ENCODE results near the gene FAM124A. TPM values are rescaled to one million over a fixed set of nuclear protein-coding genes. Genes with fewer than 3 reads are reported as not detected.

Gene FAM124A
- total RNA-seq, 2 experiments from 2014 or later: not detected

DNA sequence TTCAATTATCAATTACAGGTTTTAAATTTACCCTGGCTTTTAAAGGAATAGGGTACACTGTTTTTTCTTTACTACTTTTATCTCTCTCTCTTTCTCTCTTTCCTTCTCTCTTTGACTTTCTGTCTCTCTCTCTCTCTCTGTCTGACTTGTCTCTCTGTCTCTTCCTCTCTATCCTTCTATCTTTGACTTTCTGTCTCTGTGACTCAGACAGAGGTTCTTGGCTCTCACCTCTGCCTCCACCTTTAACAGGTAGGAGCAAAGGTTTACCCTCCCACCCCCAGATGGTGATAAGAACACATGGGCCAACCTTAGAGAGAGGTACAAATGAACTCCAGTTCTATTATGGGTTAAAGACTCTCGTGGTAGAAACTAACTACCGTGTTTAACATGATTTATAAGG, 20.3 kb upstream of the FAM124A start:
- no peaks in the 10 kb centered on the region for H3K9me3 Mint-ChIP-seq (ENCODE audit: insufficient read depth)
- ChIA-PET CTCF (interaction anchor here (1.3 kb wide), 1 partner anchor 76 kb away, joined by 3 read pairs; no protein-coding TSS in a partner anchor), POLR2A (no interaction called here)
- peaks cover 17% of the 10 kb centered on the region for H3K27me3 Mint-ChIP-seq (ENCODE audit: low read depth)
- no peak overlapping the region for H3K27ac Mint-ChIP-seq
- DNase-seq: no peak
- no peak overlapping the region for H3K4me3 Mint-ChIP-seq
- no peak for ATAC-seq
- H3K4me1 Mint-ChIP-seq (ENCODE audit: low read depth): no peaks in the 10 kb centered on the region
- H3K36me3 Mint-ChIP-seq (ENCODE audit: low read depth): no peaks in the 10 kb centered on the region

DNA sequence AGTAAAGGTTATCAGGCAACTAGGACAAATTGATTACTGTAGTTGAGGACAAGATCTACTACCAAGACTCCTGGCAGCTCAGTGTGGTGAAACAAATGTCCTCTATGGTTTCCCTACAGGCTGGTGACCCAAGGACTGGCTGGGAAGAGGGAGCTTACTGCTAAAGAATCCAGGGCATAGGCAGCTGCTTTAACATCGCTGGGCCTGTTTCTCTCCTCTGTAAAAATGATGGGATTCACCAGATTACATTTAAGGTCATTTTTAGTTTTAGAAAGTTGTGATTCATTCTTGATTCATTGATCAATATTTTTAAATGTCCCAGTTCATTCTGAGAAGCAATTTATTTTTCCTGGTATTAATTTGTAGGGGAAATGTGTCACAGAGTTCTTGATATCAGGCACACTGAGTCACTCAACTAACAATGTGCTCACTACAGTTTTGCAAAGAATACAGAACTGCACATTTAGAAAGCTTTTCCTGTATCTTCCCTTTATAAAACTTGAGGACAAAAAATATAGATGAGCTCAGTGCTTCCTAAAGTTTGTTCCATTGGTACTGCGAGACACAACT, 19.6 kb upstream of the FAM124A start:
- no peaks in the 10 kb centered on the region for H3K4me1 Mint-ChIP-seq (ENCODE audit: low read depth)
- H3K4me3 Mint-ChIP-seq: no peak overlapping the region
- no peak for DNase-seq
- H3K9me3 Mint-ChIP-seq (ENCODE audit: insufficient read depth): no peaks in the 10 kb centered on the region
- H3K36me3 Mint-ChIP-seq (ENCODE audit: low read depth): no peaks in the 10 kb centered on the region
- H3K27me3 Mint-ChIP-seq (ENCODE audit: low read depth): peaks cover 21% of the 10 kb centered on the region
- ATAC-seq: no peak
- POLR2A ChIA-PET: no interaction called here
- H3K27ac Mint-ChIP-seq: no peak overlapping the region
- CTCF ChIA-PET: interaction anchor here (1.3 kb wide), 1 partner anchor 77 kb away, joined by 3 read pairs; no protein-coding TSS in a partner anchor

DNA sequence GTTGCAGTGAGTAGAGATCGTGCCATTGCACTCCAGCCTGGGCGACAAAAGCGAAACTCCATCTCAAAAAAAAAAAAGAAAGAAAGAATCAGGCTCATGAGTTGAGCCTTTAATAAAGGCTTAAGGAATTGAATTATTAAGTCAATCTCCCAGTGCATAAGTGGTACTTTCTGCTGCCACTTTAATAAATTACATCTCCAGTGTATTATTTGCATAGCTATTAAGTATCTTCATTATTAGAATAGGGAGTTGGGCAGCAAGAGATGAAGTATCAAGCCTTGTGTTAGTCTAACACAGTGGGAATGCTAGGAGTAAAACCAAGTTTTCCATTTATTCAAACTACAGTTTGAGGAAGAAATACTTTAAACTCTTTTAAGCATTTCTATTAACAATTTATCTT, 15.6 kb upstream of the FAM124A start:
- ATAC-seq (no peak), DNase-seq (no peak)
- Mint-ChIP-seq H3K4me3 (no peak overlapping the region), H3K36me3 (ENCODE audit: low read depth) (no peaks in the 10 kb centered on the region), H3K27ac (no peak overlapping the region), H3K27me3 (ENCODE audit: low read depth) (peaks cover 38% of the 10 kb centered on the region), H3K9me3 (ENCODE audit: insufficient read depth) (no peaks in the 10 kb centered on the region), H3K4me1 (ENCODE audit: low read depth) (no peaks in the 10 kb centered on the region)
- ChIA-PET CTCF (no interaction called here), POLR2A (no interaction called here)

DNA sequence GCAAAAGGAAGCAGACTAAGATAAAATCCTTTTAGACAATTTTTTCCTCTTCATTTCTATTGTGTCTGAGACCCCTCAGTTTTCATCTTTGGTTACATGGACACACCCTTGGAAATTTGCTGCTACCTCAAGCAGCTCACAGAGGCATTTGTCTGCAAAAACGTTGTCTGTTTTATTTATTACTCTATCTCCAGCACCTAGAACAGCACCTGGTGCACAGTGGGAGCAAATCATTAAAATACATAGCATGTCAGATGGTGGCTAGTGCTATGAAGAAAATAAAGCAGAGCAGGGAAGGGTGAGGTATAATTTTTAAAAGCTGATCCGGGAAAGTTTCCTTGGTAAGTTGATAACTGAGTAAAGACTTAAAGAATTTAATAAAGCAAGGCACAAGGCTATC, 14.3 kb upstream of the FAM124A start:
- CTCF ChIA-PET: no interaction called here
- H3K27me3 Mint-ChIP-seq (ENCODE audit: low read depth): peaks cover 45% of the 10 kb centered on the region
- ATAC-seq: no peak

DNA sequence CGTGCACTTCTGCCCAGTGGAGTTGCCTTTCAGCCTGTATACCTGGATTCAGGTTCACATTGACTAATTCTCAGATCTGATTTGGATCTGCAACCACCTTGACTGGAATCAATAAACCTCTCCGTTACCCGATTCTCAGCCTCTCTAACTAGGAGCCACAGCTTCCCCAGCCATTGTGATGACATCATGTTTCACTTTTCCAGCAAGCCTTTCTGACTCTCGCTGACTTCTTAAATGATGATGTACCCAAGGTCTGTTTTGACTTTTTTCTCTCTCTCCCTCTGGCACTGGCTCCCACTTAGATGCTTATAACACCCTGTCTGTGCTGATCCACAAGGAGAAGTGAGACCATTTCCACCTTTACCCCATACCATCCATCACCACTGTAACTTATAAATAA, 13.5 kb upstream of the FAM124A start:
- Mint-ChIP-seq H3K27ac (no peak overlapping the region), H3K9me3 (ENCODE audit: insufficient read depth) (no peaks in the 10 kb centered on the region), H3K27me3 (ENCODE audit: low read depth) (peaks cover 39% of the 10 kb centered on the region), H3K36me3 (ENCODE audit: low read depth) (no peaks in the 10 kb centered on the region), H3K4me3 (no peak overlapping the region), H3K4me1 (ENCODE audit: low read depth) (no peaks in the 10 kb centered on the region)
- ATAC-seq (no peak), DNase-seq (no peak)
- ChIA-PET POLR2A (no interaction called here), CTCF (no interaction called here)

More for the DNA sequence above, 14.3 kb upstream of the FAM124A start:
- Mint-ChIP-seq H3K9me3 (ENCODE audit: insufficient read depth) (no peaks in the 10 kb centered on the region), H3K36me3 (ENCODE audit: low read depth) (no peaks in the 10 kb centered on the region), H3K27ac (no peak overlapping the region), H3K4me1 (ENCODE audit: low read depth) (no peaks in the 10 kb centered on the region), H3K4me3 (no peak overlapping the region)
- no peak for DNase-seq
- POLR2A ChIA-PET: no interaction called here

DNA sequence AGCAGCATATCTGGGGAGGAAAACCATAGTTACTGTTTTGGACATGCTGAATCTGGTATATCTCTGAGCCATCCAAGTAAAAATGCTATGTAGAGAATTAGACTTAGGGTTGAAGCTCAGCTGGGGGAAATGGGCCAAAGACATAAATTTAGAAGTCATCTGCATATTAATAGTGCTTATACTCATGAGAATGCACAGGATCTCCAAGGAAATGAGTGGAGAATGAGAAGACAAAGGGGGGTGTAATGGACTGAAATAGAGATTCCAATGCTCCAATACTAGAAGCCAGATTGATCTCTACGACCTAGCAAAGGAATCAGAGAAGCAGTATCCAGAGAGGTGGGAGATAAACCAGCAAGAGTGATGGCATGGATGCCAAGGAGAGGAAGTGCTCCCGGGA, 10.3 kb upstream of the FAM124A start:
- no peaks in the 10 kb centered on the region for H3K4me1 Mint-ChIP-seq (ENCODE audit: low read depth)
- no peak for ATAC-seq
- H3K4me3 Mint-ChIP-seq: no peak overlapping the region
- CTCF ChIA-PET: no interaction called here
- no peaks in the 10 kb centered on the region for H3K36me3 Mint-ChIP-seq (ENCODE audit: low read depth)
- DNase-seq: no peak
- no peak overlapping the region for H3K27ac Mint-ChIP-seq
- POLR2A ChIA-PET: no interaction called here
- peaks cover 48% of the 10 kb centered on the region for H3K27me3 Mint-ChIP-seq (ENCODE audit: low read depth)
- H3K9me3 Mint-ChIP-seq (ENCODE audit: insufficient read depth): no peaks in the 10 kb centered on the region

DNA sequence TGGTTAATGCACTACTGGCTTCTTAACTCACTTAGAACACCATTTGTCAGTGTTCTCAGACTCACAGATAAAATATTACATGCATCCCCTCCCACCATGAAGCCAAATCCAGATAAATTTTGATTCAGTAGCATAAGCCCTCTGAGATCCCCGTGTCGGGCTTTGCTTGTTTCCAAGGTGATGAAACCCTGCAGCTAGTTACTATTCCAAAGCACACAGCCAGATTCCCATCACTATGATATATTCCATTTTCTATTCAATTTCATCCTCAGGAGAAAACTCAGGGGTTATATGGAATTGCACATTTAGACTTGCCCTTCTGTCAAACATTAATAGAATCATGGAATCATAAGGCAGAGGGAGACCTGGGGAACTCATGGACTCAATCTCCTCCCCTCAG, 9.4 kb upstream of the FAM124A start:
- H3K4me1 Mint-ChIP-seq (ENCODE audit: low read depth): no peaks in the 10 kb centered on the region
- peaks cover 42% of the 10 kb centered on the region for H3K27me3 Mint-ChIP-seq (ENCODE audit: low read depth)
- no peaks in the 10 kb centered on the region for H3K36me3 Mint-ChIP-seq (ENCODE audit: low read depth)
- POLR2A ChIA-PET: no interaction called here
- ATAC-seq: no peak
- DNase-seq: no peak
- CTCF ChIA-PET: no interaction called here
- H3K9me3 Mint-ChIP-seq (ENCODE audit: insufficient read depth): no peaks in the 10 kb centered on the region
- no peak overlapping the region for H3K4me3 Mint-ChIP-seq
- H3K27ac Mint-ChIP-seq: no peak overlapping the region

DNA sequence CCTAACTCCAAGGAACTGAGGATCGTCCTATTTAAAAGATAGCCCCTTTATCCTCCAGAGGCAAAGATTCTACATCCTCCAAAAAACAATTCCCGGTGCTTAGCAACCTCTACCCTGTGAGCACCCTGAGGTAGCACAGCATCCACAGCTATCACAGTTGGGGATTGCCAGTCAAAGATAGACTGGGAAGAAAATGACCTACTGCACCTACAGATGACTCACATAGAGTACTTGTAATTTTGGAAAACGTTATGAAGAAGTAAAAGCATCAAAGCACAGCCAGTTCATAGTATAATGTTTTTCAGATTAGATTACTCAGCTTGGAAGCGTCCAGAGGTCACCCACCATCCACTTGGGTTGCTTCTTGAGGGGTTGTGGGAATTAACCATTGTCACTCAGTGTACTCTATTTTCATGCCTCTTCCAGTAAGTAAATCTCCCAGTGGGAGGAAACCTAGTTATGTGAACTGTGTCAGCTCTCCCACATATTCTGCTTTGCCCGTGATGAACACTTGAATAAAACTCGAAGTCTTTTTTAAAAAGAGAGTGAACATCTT, 8.9 kb upstream of the FAM124A start:
- CTCF ChIA-PET: interaction anchor here (0.5 to 0.9 kb wide), 2 partner anchors 10 to 68 kb away, joined by 3 read pairs; no protein-coding TSS in a partner anchor

DNA sequence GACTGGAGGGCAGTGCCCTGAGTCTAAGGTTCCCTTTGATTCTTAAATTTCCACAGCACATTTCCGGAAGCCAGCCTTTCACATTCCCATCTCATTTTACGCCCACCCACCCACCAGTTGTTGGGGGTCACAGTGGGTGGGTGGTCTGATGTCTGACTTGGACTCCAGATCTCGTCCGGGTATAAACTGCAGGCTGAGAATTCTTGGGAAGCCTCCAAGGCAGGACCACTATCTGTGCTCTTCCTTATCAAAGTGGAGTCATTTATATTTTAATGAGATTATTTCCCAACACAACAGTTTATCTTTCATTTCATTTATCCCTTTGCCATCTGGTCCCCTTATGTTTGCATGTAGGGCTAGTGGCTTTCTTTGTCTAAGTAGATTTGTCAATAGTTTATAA, 3.6 kb upstream of the FAM124A start:
- Mint-ChIP-seq H3K27me3 (ENCODE audit: low read depth) (peaks cover 44% of the 10 kb centered on the region), H3K36me3 (ENCODE audit: low read depth) (no peaks in the 10 kb centered on the region), H3K4me1 (ENCODE audit: low read depth) (peaks cover 4% of the 10 kb centered on the region), H3K27ac (no peak overlapping the region), H3K9me3 (ENCODE audit: insufficient read depth) (no peaks in the 10 kb centered on the region), H3K4me3 (no peak overlapping the region)
- DNase-seq (no peak), ATAC-seq (no peak)
- ChIA-PET POLR2A (no interaction called here), CTCF (interaction anchor here (3.0 kb wide), 1 partner anchor 68 kb away, joined by 14 read pairs; no protein-coding TSS in a partner anchor)

More for the DNA sequence above, 8.9 kb upstream of the FAM124A start:
- Mint-ChIP-seq H3K27ac (no peak overlapping the region), H3K27me3 (ENCODE audit: low read depth) (peaks cover 39% of the 10 kb centered on the region), H3K4me1 (ENCODE audit: low read depth) (no peaks in the 10 kb centered on the region), H3K9me3 (ENCODE audit: insufficient read depth) (no peaks in the 10 kb centered on the region), H3K36me3 (ENCODE audit: low read depth) (no peaks in the 10 kb centered on the region), H3K4me3 (no peak overlapping the region)
- no peak for ATAC-seq
- no peak for DNase-seq
- POLR2A ChIA-PET: no interaction called here

DNA sequence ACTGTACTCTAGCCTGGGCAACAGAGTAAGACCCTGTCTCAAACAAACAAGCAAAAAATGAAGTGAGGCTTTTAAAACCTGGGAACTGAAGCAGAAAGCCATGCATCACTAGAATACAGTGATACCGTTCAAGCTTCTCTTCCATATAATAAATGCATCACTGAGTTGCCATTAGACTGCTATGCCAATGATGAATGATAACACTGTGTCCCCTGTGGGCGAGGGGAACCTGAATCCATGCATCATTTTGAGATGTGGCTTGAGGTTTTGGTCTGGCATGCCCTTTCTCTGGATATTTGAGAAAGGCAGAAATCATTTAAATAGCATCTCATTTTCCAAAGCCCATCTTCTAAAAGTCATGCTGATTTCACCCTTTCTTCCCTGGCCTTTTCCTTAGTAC, 1.5 kb upstream of the FAM124A start:
- Mint-ChIP-seq H3K4me3 (no peak overlapping the region), H3K36me3 (ENCODE audit: low read depth) (no peaks in the 10 kb centered on the region), H3K4me1 (ENCODE audit: low read depth) (peaks cover 4% of the 10 kb centered on the region), H3K27me3 (ENCODE audit: low read depth) (peaks cover 48% of the 10 kb centered on the region), H3K9me3 (ENCODE audit: insufficient read depth) (no peaks in the 10 kb centered on the region), H3K27ac (no peak overlapping the region)
- ChIA-PET CTCF (interaction anchor here (0.7 to 3.0 kb wide), 2 partner anchors 66 to 68 kb away, joined by 3 to 14 read pairs; no protein-coding TSS in a partner anchor), POLR2A (no interaction called here)
- DNase-seq (no peak), ATAC-seq (no peak)

DNA sequence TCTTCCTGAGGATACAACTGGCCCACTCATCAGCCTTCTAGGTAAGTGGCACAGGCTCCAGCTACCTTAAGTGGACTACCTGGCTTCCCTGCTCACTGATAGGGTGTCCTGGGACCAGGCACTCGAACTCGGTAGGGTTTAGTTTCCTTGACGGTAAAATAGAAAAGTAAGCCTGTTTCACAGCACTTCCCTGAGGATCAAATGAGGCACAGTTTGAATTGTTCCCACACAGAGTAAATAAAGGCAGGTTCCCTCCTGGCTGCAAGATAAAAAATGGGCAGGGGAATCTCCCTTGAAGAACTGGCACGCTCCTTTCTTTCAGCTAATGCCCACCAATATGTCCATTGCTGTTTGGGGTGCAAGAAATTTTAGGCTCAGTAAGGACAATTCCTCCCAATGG, 1.1 kb upstream of the FAM124A start:
- ATAC-seq (no peak), DNase-seq (no peak)
- H3K4me3 Mint-ChIP-seq: peak overlapping the region; percentile 70
- H3K27ac Mint-ChIP-seq: no peak overlapping the region
- no peaks in the 10 kb centered on the region for H3K9me3 Mint-ChIP-seq (ENCODE audit: insufficient read depth)
- ChIA-PET POLR2A (no interaction called here), CTCF (interaction anchor here (0.7 to 3.0 kb wide), 3 partner anchors 10 to 68 kb away, joined by 3 to 14 read pairs (median 3); no protein-coding TSS in a partner anchor)
- H3K4me1 Mint-ChIP-seq (ENCODE audit: low read depth): peaks cover 4% of the 10 kb centered on the region
- H3K36me3 Mint-ChIP-seq (ENCODE audit: low read depth): no peaks in the 10 kb centered on the region
- H3K27me3 Mint-ChIP-seq (ENCODE audit: low read depth): peaks cover 48% of the 10 kb centered on the region

DNA sequence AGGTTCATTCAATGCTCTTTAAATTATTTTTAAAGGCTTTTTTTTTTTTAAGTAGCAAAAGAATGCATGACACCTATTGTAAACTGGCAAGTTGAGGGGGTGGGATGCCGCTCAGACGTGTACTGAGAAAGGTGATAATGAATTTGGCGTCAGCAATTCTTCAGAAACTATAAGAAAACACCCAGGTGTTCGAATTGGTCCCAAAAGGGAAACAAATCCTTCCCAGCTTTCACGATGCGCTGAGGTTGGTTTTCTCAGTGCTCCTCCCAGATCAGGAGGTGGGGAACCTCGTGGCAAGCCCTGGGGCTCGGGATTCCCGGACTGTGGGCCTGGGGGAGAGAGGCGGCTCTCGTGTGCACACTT, 543 bp upstream of the FAM124A start:
- Mint-ChIP-seq H3K4me3 (peak overlapping the region; percentile 70), H3K4me1 (ENCODE audit: low read depth) (peaks cover 4% of the 10 kb centered on the region), H3K27me3 (ENCODE audit: low read depth) (peaks cover 48% of the 10 kb centered on the region), H3K27ac (no peak overlapping the region), H3K36me3 (ENCODE audit: low read depth) (no peaks in the 10 kb centered on the region), H3K9me3 (ENCODE audit: insufficient read depth) (no peaks in the 10 kb centered on the region)
- POLR2A ChIA-PET: no interaction called here
- CTCF ChIA-PET: interaction anchor here (0.9 kb wide), 1 partner anchor 11 kb away, joined by 3 read pairs; no protein-coding TSS in a partner anchor
- DNase-seq (no peak), ATAC-seq (no peak)
